TTC549 (cell line): ENCODE measurements around the gene IFT22.
"Not testable (repeated sequence)": the region's sequence is repeated elsewhere in the genome, so short reads cannot be mapped to it uniquely, and the experiment has no call there.

Source experiments
- FAIRE-seq: peaks from 2 replicates; lab custom pipeline; 2012; peaks lifted over from hg19 to GRCh38; lab: Jason Lieb, UNC

Gene IFT22

DNA sequence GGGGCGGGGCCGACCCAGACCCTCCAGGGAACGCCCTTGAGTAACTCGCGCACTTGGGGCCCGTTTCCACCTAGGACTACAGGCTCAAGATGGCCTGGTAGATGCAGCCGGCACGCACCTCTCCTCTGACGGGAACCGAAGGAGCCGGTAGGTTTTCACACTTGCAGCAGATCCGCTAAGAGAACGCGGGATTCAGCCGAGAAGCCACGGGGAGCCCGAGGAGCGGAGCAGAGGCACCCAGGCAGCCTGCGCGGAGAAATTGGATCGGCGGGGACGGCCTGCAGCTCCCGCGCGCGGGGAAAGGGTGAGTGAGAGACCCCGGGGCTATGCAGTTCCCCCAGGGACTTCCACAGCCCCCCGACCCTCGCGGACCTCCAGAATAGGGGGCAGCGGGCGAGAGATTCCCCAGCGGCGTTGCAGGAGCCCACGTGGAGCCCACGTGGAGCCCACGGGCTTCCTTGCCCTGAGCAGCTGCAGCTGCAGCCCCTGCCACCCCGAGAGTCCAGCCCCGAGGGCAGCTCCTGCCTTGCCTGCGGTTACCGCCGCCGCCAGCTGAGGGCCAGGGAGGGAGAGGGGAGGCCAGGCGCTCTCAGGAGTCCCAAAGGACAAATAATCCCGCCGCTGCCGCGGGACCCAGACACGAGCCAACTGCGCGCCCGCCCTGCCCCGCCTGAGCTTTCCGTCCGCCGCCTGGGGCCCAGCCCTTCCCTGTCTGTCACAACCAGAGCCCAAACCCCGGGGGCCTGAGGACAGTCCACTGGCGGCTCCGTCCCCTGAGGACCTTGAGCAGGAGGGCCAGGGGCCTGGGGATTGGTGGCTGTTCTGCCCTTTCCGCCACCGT is 13.1 kb downstream of the IFT22 start:
- FAIRE-seq = no peak

DNA sequence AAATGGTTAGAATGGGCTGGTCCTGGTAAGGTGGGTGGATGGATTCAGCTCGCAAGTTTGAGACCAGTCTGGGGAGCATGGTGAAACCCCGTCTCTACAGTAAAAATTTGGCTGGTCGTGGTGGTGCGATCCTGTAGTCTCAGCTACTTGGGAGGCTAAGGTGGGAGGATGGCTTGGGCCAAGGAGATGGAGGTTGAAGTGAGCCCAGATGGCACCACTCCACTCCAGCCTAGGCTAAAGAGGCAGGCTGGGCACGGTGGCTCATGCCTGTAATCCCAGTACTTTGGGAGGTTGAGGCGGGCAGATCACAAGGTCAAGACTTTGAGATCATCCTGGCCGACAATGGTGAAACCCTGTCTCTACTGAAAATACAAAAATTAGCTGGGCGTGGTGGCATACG is 15.3 kb downstream of the IFT22 start:
- no peak for FAIRE-seq

DNA sequence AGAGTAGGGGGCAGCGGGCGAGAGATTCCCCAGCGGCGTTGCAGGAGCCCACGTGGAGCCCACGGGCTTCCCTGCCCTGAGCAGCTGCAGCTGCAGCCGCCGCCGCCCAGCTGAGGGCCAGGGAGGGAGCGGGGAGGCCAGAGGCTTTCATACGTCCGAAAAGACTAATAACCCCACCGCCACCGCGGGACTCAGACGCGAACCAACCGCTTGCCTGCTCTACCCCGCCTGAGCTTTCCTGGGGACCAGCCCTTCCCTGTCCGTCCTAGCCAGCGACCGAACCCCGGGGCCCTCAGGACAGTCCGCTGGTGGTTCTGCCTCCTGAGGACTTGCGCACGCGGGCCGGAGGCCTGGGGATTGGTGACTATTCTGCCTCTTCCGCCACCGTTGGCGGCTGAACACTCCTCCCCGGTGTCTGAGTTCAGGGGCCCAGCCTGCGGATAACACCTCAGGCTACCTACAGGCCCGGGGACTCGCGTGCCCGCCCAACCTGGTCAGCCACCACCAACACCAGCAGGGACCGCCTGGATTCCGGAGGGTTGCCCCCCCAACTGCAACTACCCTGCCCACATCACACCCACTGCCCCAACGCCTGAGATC is 18.4 kb downstream of the IFT22 start:
- FAIRE-seq = no peak

- FAIRE-seq = no peak
Measured at GRCh38 chr7:101302641-101303101, 18.9 kb downstream of the IFT22 start.

GRCh38 chr7:101300465-101301376 is 20.9 kb downstream of the IFT22 start:
- FAIRE-seq = no peak

DNA sequence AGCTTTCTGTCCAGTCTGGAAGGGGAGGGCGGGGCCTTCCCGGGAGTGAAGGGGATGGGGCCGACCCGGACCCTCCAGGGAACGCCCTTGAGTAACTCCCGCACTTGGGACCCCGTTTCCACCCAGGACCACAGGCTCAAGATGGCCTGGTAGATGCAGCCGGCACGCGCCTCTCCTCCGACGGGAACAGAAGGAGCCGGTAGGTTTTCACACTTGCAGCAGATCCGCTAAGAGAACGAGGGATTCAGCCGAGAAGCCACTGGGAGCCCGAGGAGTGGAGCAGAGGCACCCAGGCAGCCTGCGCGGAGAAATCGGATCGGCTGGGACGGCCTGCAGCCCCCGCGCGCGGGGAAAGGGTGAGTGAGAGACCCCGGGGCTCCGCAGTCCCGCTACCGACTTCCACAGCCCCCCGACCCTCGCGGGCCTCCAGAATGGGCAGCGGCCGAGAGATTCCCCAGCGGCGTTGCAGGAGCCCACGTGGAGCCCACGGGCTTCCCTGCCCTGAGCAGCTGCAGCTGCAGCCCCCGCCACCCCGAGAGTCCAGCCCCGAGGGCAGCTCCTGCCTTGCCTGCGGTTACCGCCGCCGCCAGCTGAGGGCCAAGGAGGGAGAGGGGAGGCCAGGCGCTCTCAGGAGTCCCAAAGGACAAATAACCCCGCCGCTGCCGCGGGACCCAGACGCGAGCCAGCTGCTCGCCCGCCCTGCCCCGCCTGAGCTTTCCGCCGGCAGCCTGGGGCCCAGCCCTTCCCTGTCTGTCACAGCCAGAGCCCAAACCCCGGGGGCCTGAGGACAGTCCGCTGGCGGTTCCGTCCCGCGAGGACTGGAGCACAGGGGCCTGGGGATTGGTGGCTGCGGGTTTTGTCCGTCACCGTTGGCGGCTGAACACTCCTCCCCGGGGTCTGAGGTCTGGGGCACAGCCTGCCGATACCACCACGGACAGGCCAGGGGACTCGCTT is 21.8 kb downstream of the IFT22 start:
- FAIRE-seq = no peak

DNA sequence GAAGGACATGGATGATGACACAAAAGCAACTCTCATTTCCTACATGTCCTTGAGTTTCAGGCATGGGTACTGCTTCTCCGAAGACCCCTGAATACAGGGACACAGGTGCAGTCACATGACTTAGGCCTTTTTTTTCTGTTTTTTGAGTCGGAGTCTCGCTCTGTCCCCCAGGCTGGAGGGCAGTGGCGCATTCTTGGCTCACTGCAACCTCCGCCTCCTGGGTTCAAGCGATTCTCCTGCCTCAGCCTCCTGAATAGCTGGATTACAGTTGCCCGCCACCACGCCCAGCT is 26.8 kb downstream of the IFT22 start:
- no peak for FAIRE-seq

GRCh38 chr7:101294039-101294831 is 27.4 kb downstream of the IFT22 start:
- no peak for FAIRE-seq

DNA sequence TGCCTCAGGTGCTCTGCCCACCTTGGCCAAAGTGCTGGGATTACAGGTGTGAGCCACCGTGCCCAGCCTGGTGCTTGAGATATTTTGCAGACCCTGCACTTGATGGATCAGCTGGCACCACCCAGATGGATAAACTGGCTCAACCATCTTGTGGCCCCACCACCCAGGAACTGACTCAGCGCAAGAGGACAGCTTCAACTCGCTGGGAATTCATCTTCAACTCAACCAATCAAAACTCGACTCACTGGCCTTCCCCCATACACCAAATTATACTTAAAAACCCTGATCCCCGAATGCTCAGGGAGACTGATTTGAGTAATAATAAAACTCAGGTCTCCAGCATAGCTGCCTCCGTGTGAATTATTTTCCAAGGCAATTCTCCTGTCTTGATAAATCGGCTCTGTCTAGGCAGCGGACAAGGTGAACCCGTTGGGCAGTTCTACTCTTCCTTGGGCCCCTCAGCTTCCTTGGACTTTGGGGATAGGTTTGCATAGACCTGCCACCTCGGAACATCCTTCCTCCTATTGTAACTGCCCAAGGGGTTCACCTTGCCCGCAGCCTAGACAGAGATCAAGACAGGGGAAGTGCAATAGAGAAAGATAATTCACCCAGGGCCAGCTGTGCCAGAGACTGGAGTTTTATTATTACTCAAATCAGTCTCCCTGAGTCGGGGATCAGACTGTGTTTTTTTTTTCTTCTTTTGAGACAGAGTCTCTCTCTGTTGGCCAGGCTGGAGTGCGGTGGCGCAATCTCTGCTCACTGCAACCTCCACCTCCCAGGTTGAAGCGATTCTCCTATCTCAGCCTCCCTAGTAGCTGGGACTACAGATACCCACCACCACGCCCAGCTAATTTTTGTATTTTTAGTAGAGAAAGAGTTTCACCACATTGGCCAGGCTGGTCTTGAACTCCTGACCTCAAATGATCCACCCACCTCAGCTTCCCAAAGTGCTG is 28.3 kb downstream of the IFT22 start:
- FAIRE-seq = not testable (repeated sequence)

GRCh38 chr7:101292566-101292965 is 29.0 kb downstream of the IFT22 start:
- FAIRE-seq = not testable (repeated sequence)

DNA sequence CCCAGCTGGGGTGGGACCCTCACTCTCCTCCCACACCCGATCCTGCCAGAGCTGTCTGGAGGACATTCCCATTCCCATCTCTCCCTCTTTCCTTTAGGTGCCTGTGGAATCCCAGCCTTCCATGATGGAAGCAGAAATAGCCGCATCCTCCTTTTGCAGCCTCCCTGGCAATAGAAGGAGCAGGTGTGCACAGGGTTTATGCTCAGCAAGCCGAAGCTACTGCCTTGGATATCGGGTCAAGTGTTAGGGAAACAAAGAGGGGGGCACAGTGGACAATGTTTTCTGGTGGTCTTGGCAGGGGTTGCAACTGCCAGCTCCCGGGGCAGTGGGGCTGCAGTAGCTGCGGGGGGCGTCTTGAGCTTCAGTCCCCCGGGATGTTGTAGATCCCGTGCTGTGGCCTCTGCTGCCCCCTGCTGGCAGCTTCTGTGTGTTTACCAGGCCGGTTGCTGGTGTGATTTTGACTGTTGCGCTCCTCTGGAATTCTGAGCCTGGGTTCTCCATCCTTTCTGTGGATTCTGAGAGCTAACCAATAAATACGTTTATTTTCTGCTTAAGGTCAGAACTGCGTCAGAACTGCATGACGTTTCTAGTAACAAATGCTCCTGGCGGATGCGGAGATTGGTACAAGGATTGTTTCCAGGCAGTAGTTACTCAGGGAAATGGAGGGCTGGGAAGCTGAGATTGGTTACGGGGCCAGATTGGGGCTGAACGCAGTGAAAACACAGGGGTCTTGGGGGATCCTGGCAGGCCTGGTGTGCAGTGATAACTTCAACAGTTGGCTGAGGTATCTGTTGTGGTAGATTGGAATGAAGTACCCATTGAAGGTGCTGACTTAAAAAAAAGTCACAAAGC is 31.2 kb downstream of the IFT22 start:
- FAIRE-seq = not testable (repeated sequence)

- not testable (repeated sequence) for FAIRE-seq
Measured at GRCh38 chr7:101289687-101290086, 31.9 kb downstream of the IFT22 start.

DNA sequence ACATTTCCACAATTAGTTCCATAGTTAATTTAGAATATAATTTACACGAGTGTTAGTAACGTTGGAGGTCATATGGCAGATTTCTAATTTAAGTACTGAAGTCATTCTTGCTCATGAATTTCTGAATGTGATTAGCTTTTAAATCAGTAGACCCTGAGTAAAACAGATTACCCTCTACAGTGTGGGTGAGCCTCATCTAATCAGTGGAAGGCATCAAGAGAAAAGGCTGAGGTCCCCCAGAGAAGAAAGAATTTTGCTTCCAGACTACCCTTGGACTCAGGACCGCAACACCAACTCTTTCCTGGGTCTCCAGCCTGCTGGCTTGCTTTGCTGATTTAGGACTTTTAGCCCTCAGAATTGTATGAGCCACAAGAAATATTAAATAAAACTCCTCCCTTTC is 33.2 kb downstream of the IFT22 start:
- no peak for FAIRE-seq

GRCh38 chr7:101287032-101287431 is 34.6 kb downstream of the IFT22 start:
- FAIRE-seq = no peak

DNA sequence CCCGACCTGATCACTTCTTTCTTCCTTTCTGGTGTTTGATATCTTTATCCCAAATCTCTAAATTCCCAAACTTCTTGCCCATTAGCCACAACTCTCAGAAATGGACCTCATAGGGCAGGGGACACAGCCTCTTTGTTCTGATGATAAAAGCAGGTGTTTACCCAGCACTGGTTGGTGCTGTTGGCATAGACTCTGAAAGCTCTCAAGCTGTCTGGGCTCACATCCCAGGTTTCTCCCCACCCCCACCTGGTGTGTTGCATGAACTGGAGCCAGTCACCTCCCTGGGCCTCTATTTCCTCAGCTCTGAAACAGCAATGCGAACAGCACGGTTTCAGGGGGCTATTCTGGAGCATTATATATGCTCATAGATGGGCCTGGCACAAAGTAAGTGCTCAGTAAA is 35.7 kb downstream of the IFT22 start:
- not testable (repeated sequence) for FAIRE-seq

DNA sequence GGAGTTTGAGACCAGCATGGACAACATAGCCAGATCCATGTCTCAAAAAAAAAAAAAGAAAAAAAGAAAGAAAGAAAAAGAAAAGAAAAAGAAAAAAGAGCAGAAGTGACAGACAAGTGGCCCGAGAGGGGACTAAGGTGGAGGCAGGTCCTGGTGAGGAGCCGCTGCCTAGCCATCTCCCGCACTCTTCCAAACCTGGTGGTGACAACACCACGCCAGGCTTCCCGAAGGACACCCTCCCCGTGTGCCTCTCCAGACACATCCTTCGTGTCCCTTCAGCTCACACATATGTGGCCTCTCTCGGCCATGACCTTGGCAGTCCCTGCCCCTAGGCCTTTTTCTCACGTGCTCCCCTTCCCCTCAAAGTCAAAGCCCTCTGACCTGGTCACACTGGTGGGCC is 36.4 kb downstream of the IFT22 start:
- FAIRE-seq = no peak

DNA sequence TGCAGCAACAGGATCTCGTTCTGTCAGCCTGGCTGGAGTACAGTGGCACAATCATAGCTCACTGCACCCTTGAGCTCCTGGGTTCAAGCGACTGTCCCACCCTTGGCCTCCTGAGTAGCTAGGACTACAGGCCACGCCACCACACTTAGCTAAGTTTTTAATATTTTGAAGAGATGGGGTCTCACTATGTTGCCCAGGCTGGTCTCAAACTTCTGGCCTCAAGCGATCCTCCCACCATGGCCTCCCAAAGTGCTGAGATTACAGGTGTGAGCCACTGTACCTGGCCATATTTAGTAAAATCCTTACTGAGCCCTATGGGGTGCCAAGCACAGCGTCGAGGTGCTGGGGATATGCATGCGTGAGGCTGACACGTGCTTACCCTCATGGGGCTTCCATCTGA is 40.7 kb downstream of the IFT22 start:
- not testable (repeated sequence) for FAIRE-seq

DNA sequence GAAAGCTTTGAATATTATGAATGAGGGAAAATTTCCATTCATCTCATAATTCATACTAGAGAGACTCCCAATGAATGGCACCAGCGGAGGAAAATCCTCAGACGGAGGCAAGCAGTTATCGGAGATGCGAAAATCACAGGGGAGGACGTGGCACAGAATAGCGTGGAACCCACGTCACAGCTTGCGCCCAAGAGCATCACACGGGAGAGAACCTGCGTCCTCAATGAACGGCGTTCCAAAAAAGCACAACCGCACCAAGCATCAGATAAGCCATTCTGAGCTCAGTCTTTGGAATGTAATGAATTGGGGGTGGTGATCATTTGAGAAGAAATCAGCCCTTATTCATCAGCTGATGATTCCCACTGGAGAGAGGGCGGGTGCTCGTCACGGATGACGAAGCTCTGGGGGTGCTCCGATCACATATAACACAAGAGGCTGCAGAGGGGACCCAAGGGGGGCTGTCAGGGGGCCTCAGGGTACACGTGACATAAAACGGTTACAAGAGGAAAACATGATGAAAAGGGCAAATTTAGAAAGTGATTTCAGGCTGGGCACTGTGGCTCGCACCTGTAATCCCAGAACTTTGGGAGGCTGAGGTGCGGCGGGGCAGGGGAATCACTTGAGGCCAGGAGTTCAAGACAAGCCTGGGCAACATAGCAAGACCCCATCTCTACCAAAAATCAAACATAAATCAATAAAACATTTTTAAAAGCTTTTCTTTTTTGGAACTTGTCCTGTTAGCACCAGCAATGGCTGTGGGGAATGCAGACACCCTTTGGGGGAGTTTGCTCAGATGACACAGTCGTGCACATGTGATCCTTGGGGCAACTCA is 42.9 kb downstream of the IFT22 start:
- FAIRE-seq = no peak
